ENCODE results near the gene UGT1A4. TPM values are rescaled to one million over a fixed set of nuclear protein-coding genes. Genes with fewer than 3 reads are reported as not detected.

UGT1A4 gene
- total and polyA plus RNA-seq, 8 donors = 0.38 to 7.2 (median 1.2) TPM; not detected in 3

GRCh38 chr2:233760043-233760442, 41.5 kb downstream of the UGT1A4 start, which contains the start of gene UGT1A1:
Gene UGT1A1 (plus strand): TSS chr2:233760270. CDS start chr2:233760288, 18 bp downstream.
- DNase-seq = peak in 1 of 2 donors; percentile 36
- Histone ChIP-seq H3K9me3 (no peaks in the 10 kb centered on the region), H3K27me3 (no peaks in the 10 kb centered on the region), H3K4me1 (peaks cover 0 to 5% (median 0%) of the 10 kb centered on the region in 4 donors), H3K36me3 (no peaks in the 10 kb centered on the region), H3K4me3 (no peak within 1 kb of the TSS), H3K27ac (no peak within 1 kb of the TSS)
- intact Hi-C loops (cut with DNase I; ENCODE audit: low total_unique reads) = no loop called here
- TF ChIP-seq POLR2AphosphoS5 (IDR thresholded peaks at IDR 0.05) (no peak), EP300 (IDR thresholded peaks at IDR 0.05) (no peak), CTCF (IDR thresholded peaks at IDR 0.05) (no peak), POLR2A (IDR thresholded peaks at IDR 0.05) (no peak)
- 72 to 80% (median 77%) methylated on average over 6 of the region's 6 CpGs for WGBS, 5 donors

- Histone ChIP-seq H3K36me3 (no peaks in the 10 kb centered on the region), H3K9me3 (no peaks in the 10 kb centered on the region), H3K4me3 (no peak overlapping the region), H3K4me1 (peaks cover 0 to 5% (median 0%) of the 10 kb centered on the region in 4 donors), H3K27ac (no peak overlapping the region), H3K27me3 (no peaks in the 10 kb centered on the region)
- WGBS, 5 donors = 76 to 91% (median 87%) methylated on average over 4 of the region's 4 CpGs
- intact Hi-C loops (cut with DNase I; ENCODE audit: low total_unique reads) = no loop called here
- TF ChIP-seq POLR2A (IDR thresholded peaks at IDR 0.05) (no peak), POLR2AphosphoS5 (IDR thresholded peaks at IDR 0.05) (no peak), CTCF (IDR thresholded peaks at IDR 0.05) (no peak), EP300 (IDR thresholded peaks at IDR 0.05) (no peak)
- no peak for DNase-seq
These were observed 42.7 kb downstream of the UGT1A4 start for GRCh38 chr2:233761040-233761769.

GRCh38 chr2:233764264-233764663, 45.7 kb downstream of the UGT1A4 start:
- WGBS, 5 donors = 55 to 74% (median 70%) methylated on average over 7 of the region's 7 CpGs
- TF ChIP-seq EP300 (IDR thresholded peaks at IDR 0.05) (no peak), POLR2A (IDR thresholded peaks at IDR 0.05) (no peak), POLR2AphosphoS5 (IDR thresholded peaks at IDR 0.05) (no peak), CTCF (IDR thresholded peaks at IDR 0.05) (no peak)
- Histone ChIP-seq H3K36me3 (peaks cover 0 to 2% (median under 1%) of the 10 kb centered on the region in 4 donors), H3K27me3 (no peaks in the 10 kb centered on the region), H3K4me3 (no peak overlapping the region), H3K27ac (no peak overlapping the region), H3K9me3 (no peaks in the 10 kb centered on the region), H3K4me1 (no peaks in the 10 kb centered on the region)
- intact Hi-C loops (cut with DNase I; ENCODE audit: low total_unique reads) = no loop called here
- DNase-seq = no peak

GRCh38 chr2:233764761-233765160, 46.2 kb downstream of the UGT1A4 start:
- H3K9me3 ChIP-seq = no peaks in the 10 kb centered on the region
- 62 to 66% (median 63%) methylated on average over 3 of the region's 3 CpGs for WGBS, 5 donors
- DNase-seq = no peak
- H3K27me3 ChIP-seq = no peaks in the 10 kb centered on the region
- peaks cover 0 to 7% (median 2%) of the 10 kb centered on the region in 4 donors for H3K36me3 ChIP-seq
- no peak overlapping the region for H3K4me3 ChIP-seq
- no peak for TF ChIP-seq POLR2AphosphoS5 (IDR thresholded peaks at IDR 0.05)
- no peak for TF ChIP-seq EP300 (IDR thresholded peaks at IDR 0.05)
- no peak for TF ChIP-seq CTCF (IDR thresholded peaks at IDR 0.05)
- no peak for TF ChIP-seq POLR2A (IDR thresholded peaks at IDR 0.05)
- H3K27ac ChIP-seq = no peak overlapping the region
- no peaks in the 10 kb centered on the region for H3K4me1 ChIP-seq
- intact Hi-C loops (cut with DNase I; ENCODE audit: low total_unique reads) = no loop called here

Data from stomach (tissue), 9 donors.